Amniotic epithelial cell (primary cell): ENCODE measurements around the gene ENKUR.
"Not testable (repeated sequence)": the region's sequence is repeated elsewhere in the genome, so short reads cannot be mapped to it uniquely, and the experiment has no call there.

ENCODE experiments used
- DNase-seq: peaks from one replicate; pipeline ENCODE4 v3.0.0-alpha.2; 2010; ENCODE audit warnings: low read depth

Gene ENKUR

GRCh38 chr10:24973163-24973562 lies 42.8 kb downstream of the ENKUR start:
- no peak for DNase-seq

GRCh38 chr10:24971374-24971773 lies 44.6 kb downstream of the ENKUR start:
- DNase-seq, result peak; percentile 31

DNA sequence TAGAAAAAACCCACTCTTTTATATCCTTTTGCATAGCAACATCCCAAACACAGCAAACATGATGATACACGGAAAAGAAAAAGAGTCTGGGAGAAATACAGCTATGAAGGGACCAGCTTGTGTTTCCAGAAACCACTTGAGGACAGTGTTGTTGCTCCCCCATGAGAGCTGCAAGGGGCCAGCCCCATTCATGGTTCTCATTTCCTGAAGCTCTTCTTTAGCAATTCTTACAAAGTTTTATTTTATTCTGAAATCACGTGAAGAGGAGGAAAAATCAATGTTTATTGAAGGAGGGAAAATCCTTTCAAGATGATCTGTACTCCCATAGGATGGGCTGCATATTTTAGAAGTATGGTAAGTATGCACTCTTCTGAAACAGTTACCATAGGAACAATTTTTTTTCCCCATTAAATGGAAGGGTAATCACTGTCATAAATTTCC lies 46.1 kb downstream of the ENKUR start:
- no peak for DNase-seq

GRCh38 chr10:24968951-24969350 lies 47.0 kb downstream of the ENKUR start:
- DNase-seq, result not testable (repeated sequence)

DNA sequence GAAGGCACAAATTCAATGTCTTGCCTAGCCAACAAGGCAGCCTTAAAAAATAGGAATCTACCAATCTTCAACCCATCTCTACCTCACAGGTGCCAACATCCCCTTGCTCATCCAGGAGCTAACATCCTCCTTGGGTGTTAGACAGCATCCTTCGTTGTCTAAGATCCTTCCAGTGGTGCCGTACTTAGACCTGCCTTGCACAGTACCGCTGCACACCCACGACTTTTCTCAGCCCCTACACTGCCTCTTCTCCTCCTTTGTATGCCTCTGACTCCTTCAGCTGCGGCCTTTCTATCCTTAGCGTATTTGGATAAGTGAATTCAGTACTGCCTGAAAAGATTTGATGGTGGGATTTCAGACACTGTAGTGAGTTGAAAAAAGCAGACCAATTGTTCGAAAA lies 47.6 kb downstream of the ENKUR start:
- no peak for DNase-seq

DNA sequence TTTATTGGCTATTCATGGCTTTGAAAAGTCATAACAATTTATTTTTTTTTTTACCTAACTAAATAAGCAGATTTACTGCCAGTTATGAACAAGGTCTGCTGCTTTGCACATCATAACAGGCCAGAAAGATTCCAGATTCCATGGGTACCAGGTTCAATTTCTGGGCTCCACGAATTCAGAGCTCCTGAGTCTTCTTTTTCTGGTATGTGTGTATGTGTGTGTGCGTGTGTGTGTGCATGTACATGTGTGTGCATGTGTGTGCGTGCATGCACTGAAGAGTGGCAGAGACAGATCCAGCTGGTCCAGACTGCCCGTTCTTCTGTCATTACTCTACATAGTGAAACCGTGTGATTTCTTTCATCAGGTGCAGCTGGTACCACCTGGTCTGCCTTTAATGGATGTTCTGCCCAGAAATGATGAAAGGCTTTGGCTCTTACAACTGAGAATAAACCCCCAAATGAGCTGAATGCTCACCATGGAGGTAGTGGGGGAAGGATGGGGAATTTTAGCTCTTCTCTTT lies 48.9 kb downstream of the ENKUR start:
- DNase-seq, result no peak

DNA sequence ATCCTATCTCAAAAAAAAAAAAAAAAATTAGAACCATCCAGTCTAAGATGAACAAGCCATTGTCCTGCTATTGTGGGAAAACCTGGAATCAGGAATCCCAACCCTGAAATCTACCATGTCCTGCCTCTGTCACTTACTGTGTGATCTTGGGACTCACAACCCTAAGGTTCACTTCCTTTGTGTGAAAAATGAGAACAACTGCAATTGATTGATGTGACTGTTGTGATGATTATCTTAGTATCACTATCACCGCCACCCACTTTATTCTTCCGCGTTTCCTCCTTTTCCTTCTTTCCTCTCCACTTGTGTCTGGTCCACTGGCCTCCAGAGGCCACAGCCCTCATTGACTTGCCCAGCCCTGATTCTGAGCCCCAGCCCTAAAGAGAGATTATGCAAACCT lies 50.9 kb downstream of the ENKUR start:
- DNase-seq, result no peak

DNA sequence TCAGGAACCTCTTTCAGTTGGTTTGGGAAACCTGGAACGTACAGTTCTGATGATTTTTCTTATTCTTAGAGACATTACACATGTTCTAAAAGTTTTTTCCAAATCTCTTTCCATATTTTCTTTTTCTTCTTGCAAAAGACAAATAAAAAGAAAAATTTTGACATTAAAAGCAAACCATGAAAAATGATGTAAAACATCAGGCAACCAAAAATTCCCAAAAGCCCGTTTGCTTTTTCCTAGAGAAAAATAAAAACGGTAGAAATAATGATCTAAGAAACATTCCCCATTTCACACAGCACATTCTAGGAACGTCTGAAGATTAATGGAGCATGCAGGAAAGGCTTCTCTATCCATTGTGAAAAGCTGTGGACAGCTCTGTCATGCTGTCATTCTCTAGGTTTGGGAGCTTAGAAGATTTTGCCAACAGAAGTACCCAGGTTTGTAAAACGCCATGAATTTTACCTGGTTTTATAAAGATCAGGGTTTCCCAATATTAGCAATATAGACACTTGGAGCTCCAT lies 52.4 kb downstream of the ENKUR start:
- DNase-seq, result no peak

GRCh38 chr10:24962995-24963394 lies 53.0 kb downstream of the ENKUR start:
- DNase-seq, result peak; percentile 40

GRCh38 chr10:24961582-24961981 lies 54.4 kb downstream of the ENKUR start:
- DNase-seq, result no peak

- DNase-seq, result no peak
Observed at GRCh38 chr10:24959382-24959730, 56.6 kb downstream of the ENKUR start.

- peak; percentile 79 for DNase-seq
Observed at GRCh38 chr10:24958721-24959381, 57.1 kb downstream of the ENKUR start.

DNA sequence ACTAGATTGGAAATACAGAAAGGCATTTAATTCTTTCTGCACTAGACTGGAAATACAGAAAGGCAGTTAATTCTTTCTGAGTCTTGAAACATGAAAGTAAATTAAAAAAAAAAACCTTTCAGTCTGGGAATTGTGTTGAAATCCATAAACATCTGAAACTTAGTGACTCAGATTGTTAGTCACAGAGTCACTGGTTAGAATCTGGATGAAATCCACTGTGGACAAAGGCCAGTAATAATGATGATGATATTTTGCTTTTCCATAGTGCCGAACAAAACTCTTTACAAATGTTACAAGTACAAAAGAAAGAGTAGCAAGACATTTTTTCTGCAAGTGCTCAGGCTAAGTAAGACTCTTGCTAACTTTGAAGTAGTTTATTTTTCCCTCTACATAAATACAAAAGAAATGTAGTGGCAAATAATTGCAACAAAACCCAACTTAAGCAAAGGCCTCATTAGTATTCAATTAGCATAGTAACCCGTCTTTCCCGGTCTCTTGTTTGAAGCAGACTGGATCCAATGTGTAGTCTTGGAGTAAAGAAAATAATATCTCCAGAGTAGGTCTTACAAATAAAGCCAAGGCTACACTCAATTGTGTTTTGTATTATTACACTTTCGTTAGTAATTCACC lies 57.8 kb downstream of the ENKUR start:
- DNase-seq, result peak; percentile 91

DNA sequence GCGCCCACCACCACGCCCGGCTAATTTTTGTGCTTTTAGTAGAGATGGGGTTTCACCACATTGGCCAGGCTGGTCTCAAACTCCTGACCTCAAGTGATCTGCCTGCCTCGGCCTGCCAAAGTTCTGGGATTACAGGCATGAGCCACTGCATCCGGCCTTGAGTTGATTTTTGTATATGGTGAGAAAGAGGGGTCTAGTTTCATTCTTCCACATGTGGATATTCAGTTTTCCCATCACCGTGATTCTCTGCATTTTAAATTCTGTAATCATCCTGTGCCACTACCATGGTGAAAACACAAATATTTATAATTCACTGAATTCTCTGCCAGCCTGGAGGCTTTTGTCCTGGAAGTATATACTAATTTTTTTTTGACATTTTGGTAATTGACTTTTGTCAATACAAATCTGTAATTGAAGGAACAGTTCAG lies 58.3 kb downstream of the ENKUR start:
- DNase-seq, result peak; percentile 43

DNA sequence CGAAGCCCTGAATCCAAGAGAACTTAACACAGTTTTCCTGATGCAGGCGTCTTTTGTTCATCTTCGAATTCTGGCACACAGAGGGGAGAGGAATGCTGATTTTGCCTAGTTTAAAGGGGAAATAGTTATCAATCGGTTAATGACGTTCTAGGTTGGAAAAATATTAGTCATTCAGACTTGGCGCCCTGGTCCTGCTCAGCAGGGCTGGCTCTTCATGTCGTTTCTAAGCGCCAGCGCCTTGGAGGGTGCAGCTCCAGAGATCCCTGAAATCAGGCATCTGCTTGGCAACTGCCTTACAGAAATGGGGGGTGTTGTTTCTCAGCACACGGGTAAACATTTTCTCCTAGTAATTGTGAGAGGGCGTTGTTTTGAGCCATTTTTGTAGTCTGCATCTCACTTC lies 62.3 kb downstream of the ENKUR start:
- DNase-seq, result no peak

DNA sequence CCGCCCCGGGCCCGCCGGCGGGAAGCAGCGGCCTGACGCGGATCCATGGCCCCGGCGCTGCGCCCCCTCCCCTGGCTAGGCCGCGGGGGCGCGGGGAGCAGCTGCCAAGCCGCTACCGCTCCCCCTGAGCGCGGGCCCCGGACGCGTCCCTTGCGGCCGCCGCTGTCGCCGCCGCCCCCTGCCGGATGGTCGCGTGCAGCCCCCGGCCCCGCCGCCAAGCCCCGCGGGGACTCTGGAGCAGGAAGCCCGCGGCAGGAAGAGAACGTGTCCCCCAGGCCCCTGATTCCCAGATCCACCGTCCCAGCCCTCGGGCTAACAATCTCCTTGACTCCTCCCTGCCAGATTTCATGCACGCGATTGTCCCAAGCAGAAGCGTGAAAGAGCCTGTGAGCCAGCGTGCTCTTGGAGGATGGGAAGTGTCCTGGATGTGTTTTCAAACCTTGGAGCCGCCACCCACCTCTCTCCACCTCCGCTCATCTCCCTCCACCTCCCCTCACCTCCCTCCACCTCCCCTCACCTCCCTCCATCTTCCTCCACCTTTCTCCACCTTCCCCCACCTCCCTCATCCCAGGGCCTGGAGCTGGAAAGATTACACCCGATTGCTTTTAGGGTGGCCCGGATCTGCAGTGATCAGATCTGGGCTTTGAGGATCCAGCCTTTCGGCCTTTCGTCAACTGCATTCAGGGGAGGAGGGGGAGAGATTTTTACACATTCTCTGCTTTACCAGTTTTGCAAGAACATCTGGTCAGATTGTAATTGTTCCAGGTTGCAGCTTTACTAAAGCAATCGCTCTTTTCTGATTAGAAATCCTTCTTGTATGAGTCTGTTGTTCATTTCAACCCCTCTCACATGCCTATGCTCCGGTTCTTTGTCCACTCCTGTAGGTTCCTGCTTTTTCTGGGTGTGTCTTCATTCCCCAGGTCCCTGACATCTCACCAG lies 63.0 kb downstream of the ENKUR start:
- DNase-seq, result peak; percentile 76

- DNase-seq, result peak; percentile 16
Observed at GRCh38 chr10:24952143-24952706, 63.7 kb downstream of the ENKUR start, which contains the start of gene PRTFDC1. PRTFDC1 (minus strand) TSS chr10:24952606; CDS start chr10:24952575, 31 bp downstream.

- DNase-seq, result peak; percentile 43
Observed at GRCh38 chr10:24951201-24952142, 64.5 kb downstream of the ENKUR start.

DNA sequence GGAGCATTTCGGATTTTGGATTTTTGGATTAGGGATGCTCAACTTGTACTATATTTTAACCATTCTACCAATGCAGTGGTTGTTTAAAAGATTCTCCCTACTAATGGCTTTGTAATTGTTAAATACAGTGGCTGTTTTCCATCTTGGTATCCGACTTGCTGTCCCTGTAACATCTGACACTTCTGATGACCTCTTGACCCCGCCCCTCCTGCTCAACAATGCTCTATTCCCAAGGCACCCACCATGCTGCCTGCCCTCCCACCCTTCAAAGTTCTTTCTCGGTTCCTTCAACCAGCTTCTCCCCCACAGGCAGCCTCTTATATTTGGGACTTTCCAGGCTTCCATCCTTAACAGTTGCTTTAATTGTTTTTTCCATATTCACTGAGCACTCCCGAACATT lies 65.5 kb downstream of the ENKUR start:
- no peak for DNase-seq

- peak; percentile 76 for DNase-seq
Observed at GRCh38 chr10:24949616-24950015, 66.3 kb downstream of the ENKUR start.
